ENCODE results near the gene TNS1. TPM values are rescaled to one million over a fixed set of nuclear protein-coding genes. Genes with fewer than 3 reads are reported as not detected.

TNS1 gene
- total and polyA plus RNA-seq, 10 of the 15 experiments (the other 5 are each of a cell fraction or from before 2014, with no cell fraction given), result 0.05 to 0.44 TPM; not detected in 8

- SMC1A ChIA-PET (ENCODE audit: uncharacterized antibody, unreplicated experiment), result no interaction called here
- FAIRE-seq, result no peak
These were observed 137.6 kb downstream of the TNS1 start for GRCh38 chr2:217864963-217865772.

More at GRCh38 chr2:217864963-217865772, 137.6 kb downstream of the TNS1 start:
- in situ Hi-C loops (cut with MboI) (no loop called here), intact Hi-C loops (cut with micrococcal nuclease; ENCODE audit: unreplicated experiment) (no loop called here)
- 2% methylated on average over 3 of the region's 3 CpGs for WGBS (ENCODE audit: insufficient coverage, insufficient replicate concordance, low lambda C conversion rate, missing lambda C conversion rate)
- peak; percentile 39; the same call in 1 of the 2 replicates for TF ChIP-seq RUNX3 (IDR thresholded peaks at IDR 0.05; ENCODE audit: low read length)
- no peak for TF ChIP-seq HDAC6 (IDR thresholded peaks at IDR 0.05; ENCODE audit: unreplicated experiment)
- peak; percentile 42; the same call in 1 of the 2 replicates for TF ChIP-seq PAX5 (IDR thresholded peaks at IDR 0.05; ENCODE audit: borderline replicate concordance, low read depth, low read length)
- TF ChIP-seq BRCA1 (IDR thresholded peaks at IDR 0.05; ENCODE audit: low read depth, low read length), result no peak
- TF ChIP-seq BCL3 (IDR thresholded peaks at IDR 0.05; ENCODE audit: borderline replicate concordance, insufficient read depth, low read depth, low read length, poor library complexity, severe bottlenecking), result no peak
- no peak for TF ChIP-seq SUPT20H (IDR thresholded peaks at IDR 0.05; ENCODE audit: borderline replicate concordance, control insufficient read depth, low read depth, low read length)
- TF ChIP-seq TAF1 (IDR thresholded peaks at IDR 0.05; ENCODE audit: borderline replicate concordance, low read depth, low read length), result no peak
- no peak for TF ChIP-seq NRF1 (conservative IDR thresholded peaks at IDR 0.05; ENCODE audit: low read depth, low read length)
- no peak for TF ChIP-seq ZBTB11 (CRISPR knock-in tag; IDR thresholded peaks at IDR 0.05)
- no peak for TF ChIP-seq BCLAF1 (IDR thresholded peaks at IDR 0.05)
- no peak for TF ChIP-seq CHD4 (IDR thresholded peaks at IDR 0.05)
- TF ChIP-seq BHLHE40 (IDR thresholded peaks at IDR 0.05; ENCODE audit: borderline replicate concordance in 1 of 2, low read depth in 2 of 2, low read length in 1 of 2), result no peak
- H3K9me3 ChIP-seq (replicated peaks; ENCODE audit: control insufficient read depth, insufficient read depth, low read length), result no peaks in the 10 kb centered on the region
- H3K27me3 ChIP-seq (replicated peaks in 1 of 2; ENCODE audit: control insufficient read depth in 2 of 2, insufficient read depth in 2 of 2, low read length in 1 of 2), result no peaks in the 10 kb centered on the region; a peak in 1 of 4 replicates
- H3K4me3 ChIP-seq, result no peak overlapping the region
- no peaks in the 10 kb centered on the region for H4K20me1 ChIP-seq (ENCODE audit: control insufficient read depth, insufficient read depth)
- POLR2A ChIA-PET, result no interaction called here
- H3K9ac ChIP-seq (ENCODE audit: control insufficient read depth, insufficient read depth, low read length), result no peak overlapping the region
- RAD21 ChIA-PET (ENCODE audit: unreplicated experiment), result no interaction called here
- no TSS peak for BruUV-seq (replicated peaks)
- no peaks in the 10 kb centered on the region for H3K79me2 ChIP-seq (ENCODE audit: control insufficient read depth, insufficient read depth, low read length)
- no peak overlapping the region for H2AFZ ChIP-seq (ENCODE audit: control insufficient read depth, low read depth, low read length)
- ATAC-seq (peak; percentile 57), DNase-seq (ENCODE audit: low read depth, low spot score) (peak; percentile 36)
- no peak overlapping the region for H3K27ac ChIP-seq (ENCODE audit: control insufficient read depth, insufficient read depth)
- no peaks in the 10 kb centered on the region for H3K36me3 ChIP-seq (ENCODE audit: control insufficient read depth in 2 of 2, insufficient read depth in 2 of 2, low read length in 1 of 2)
- H3K4me1 ChIP-seq (ENCODE audit: control insufficient read depth, insufficient read depth, low read length), result peaks cover 8% of the 10 kb centered on the region
- CTCF ChIA-PET, result interaction anchor here (0.9 to 1.4 kb wide), 2 partner anchors 75 to 215 kb away, joined by 3 to 4 read pairs; no protein-coding TSS in a partner anchor
- H3K4me2 ChIP-seq (ENCODE audit: control insufficient read depth, insufficient read depth), result no peak overlapping the region
